ENCODE measurements around the gene OTP.

OTP gene

DNA sequence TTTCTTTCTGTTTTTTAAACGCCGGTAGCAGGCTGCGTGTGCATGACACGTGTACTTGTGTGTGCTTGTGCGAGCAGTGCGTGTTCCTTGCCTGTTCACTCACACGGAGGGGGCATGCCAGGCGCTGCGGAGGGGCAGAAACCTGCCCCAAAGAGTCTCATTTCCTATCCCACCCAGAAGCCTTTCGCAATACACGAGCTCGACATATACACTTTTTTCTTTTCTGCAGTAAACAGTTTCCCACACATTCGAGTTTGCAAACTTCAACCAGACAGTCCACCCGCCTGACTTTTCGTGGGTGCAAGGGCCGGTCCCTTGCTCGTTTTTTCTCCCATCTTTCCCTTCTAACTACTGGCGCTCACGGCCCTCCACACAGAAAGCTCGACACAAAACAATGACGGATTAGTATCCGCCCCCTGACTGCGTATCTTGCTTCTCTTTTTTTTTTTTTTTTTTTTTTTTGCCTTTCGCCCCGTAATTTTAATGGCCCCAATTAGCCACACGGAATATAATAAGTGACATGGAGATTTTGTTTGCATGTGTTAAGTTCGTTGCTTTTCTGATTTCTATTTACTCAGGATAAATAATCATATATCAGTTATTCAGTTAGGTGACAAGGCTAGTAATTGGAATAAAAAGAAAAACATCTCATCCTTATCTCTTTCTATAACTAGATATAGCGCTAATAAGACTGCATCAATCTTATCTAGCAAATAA is 5.3 kb upstream of the OTP start:
- TF ChIP-seq, protein P1, sequence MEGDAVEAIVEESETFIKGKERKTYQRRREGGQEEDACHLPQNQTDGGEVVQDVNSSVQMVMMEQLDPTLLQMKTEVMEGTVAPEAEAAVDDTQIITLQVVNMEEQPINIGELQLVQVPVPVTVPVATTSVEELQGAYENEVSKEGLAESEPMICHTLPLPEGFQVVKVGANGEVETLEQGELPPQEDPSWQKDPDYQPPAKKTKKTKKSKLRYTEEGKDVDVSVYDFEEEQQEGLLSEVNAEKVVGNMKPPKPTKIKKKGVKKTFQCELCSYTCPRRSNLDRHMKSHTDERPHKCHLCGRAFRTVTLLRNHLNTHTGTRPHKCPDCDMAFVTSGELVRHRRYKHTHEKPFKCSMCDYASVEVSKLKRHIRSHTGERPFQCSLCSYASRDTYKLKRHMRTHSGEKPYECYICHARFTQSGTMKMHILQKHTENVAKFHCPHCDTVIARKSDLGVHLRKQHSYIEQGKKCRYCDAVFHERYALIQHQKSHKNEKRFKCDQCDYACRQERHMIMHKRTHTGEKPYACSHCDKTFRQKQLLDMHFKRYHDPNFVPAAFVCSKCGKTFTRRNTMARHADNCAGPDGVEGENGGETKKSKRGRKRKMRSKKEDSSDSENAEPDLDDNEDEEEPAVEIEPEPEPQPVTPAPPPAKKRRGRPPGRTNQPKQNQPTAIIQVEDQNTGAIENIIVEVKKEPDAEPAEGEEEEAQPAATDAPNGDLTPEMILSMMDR (IDR thresholded peaks at IDR 0.05; ENCODE audit: low read depth, low read length) = no peak
- H3K4me3 ChIP-seq (ENCODE audit: low read depth, low read length) = no peak overlapping the region

DNA sequence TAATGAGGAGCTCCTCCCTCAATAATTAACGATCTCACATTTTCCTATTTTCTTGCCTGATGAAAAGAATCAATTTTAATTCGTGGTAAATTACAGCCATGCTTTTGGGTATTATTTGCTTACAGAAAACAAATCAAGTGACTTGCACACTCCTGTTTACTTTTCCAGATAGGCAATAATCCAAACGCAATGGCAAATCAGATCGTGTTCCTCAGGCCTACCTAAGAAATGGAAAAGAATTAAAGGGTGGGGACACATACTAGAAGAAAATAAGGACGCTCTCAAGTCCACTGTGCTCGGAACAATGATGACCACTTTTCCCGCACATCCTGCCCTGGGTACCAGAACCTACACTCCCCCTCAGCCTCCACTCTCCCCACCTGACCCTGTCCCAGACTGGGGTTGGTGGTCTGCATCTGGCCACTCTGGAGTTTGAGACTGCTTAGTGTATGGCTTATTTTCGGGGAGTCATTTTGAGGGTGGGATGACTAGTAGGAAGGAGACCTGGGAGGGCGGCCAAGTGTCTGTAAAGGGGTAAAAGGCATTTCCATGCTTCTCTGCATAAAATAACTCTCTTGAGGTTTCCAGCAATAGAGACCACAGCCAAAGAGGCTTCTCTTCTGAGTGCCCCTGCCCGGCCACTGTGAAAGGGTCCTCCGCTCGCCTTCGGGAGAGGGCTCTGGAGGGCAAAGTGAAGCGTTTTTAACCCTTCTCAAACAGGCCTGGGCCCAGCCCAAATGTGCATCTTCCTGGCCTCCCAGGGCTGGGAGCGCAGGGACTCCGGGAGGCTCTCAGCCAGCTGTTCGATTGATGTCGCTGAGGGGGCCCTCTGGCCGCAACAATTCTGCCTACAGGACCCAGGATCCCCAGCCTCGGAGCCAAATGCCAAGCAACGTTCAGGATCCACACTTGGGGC is 4.5 kb upstream of the OTP start:
- H3K4me3 ChIP-seq (ENCODE audit: low read depth, low read length) = no peak overlapping the region
- TF ChIP-seq, protein P1 (IDR thresholded peaks at IDR 0.05; ENCODE audit: low read depth, low read length) = no peak

DNA sequence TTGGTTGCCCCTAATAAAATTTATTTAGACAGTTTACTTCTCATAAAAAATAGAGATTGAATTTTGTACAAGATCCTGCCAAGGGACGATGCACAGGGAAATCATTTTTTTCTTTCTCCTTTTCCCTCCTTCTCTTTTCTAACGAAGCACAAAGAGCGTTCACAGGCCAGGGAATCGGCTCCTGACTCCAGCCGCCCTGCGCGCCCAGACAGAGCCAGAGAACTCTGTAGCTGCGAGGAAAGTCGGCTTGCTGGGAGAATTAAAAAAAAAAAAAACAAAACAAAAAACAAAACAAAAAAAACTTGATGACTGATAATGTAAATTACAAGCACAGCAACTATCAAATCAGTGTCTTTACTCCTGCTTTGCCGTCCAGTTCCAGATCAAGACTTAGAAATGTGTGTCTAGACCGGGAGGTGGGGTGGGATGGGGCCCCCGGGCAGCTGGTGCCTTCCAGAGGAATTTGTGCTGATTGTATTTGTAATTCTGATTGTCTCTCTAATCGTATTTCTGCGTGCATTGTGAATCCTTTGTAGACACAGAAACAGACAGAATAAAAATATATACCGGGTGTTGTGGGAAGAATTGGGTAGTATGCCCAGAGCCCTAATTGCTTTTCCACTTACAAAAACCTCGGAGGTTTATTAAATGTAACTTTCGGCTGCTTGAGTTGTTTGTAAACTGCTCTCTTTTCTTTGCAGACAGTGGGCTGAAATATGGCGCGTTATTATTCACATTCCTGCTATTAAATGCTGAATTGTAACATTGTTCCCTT is 3.6 kb upstream of the OTP start:
- TF ChIP-seq, protein P1 (IDR thresholded peaks at IDR 0.05; ENCODE audit: low read depth, low read length) = no peak
- H3K4me3 ChIP-seq (ENCODE audit: low read depth, low read length) = no peak overlapping the region

DNA sequence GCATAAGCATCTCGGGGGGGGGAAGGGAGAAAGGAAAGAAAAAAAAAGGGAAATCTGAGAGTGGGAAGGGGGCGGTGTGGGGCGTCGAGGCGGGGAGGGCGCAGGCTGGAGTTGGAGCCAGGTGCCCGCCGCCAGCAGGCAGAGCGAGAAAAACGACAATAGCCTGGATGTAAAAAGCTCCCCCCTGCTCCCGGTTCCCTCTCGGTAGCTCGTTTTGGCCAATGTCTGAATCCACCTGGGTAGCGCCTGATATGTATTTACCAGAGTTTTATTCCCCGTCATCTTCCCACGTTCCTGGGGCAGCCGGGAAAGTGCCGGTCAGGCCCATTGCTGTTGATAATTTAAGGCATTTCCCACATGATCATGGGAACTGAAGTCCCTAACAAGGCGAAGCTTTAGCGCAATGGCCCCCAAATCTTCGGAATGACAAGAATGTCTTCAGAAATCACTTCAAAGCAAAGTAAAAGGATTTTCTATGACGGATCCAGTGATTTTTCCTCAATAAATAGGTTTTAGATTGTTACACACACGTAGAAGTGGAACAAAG is 3.0 kb upstream of the OTP start:
- TF ChIP-seq, protein P1 (IDR thresholded peaks at IDR 0.05; ENCODE audit: low read depth, low read length) = no peak
- no peak overlapping the region for H3K4me3 ChIP-seq (ENCODE audit: low read depth, low read length)

DNA sequence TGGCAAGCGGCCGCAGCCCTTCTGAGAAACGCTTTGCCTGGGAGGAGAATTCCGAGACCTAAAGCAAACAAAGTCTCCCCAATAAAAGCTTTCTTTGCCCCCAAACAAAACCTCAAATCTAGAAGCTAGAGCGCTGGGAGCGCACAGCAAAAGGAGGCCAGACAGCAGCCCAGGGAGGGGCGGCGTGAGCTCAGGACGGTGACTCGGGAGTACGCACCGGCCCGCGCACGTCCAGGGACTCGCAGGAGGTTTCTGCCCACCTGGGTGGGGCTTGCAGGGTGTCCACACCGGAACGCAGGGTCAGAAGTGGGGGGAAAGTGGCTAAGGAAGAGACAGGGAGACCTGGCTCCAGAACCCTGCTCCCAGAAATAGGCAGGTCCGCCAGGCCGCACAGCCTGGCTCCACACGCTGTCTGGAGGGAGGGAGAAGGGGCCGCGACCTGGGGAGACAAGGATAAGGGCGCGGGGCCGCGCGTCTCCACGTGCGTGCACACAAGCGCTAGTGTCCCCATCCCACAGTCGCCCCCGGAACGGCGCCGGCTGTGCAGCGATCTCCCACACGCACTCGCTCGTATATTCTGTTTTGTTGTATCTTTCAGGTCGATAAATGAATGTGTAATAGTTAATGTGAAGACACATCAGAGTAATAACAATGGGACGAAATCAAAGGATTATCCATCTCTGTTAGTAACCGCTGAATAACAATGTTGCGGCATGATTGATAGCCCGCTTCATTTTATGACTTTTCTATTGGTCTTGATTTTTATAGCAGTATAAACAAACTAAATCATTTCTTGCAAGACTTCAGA is 2.3 kb upstream of the OTP start:
- TF ChIP-seq, protein P1 (IDR thresholded peaks at IDR 0.05; ENCODE audit: low read depth, low read length) = no peak
- H3K4me3 ChIP-seq (ENCODE audit: low read depth, low read length) = no peak overlapping the region
